Measurements from ENCODE around the gene MAL. TPM values are rescaled to one million over a fixed set of nuclear protein-coding genes. Genes with fewer than 3 reads are reported as not detected.

The MAL gene
- total and polyA plus RNA-seq, 2 of the 8 experiments (the other 6 are each of a cell fraction or from before 2014, with no cell fraction given) = not detected

DNA sequence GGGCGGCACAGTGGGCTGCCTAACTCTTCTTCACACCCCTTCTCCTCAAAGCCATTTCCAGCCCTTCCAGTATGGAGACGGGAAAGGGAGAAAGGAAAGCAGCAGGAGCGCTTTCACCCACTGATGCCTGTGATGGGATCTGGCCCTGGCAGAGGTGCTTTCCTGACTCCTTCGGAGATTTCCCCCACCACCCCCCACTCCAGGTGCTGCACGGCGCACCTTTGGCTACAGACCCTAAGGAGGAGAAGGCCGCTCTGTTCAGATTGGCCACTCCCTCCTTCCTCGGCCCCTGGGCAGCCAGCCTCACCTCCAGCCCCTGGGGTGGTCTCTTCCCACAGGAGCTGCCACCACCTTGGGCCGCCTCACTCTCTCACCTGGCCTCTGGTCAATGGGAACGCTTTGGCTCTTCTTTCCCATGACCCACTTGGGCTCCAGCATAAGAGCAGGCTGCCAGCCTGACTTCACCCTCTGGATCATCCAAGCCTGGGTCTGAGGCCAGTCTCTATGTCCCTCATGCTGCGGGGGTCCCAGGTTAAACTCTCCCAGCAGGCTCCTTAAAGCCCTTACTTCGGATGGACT is 18.4 kb upstream of the MAL start:
- Histone ChIP-seq H2BK20ac (ENCODE audit: low read length) (no peak overlapping the region), H3K4me1 (replicated peaks in 1 of 4; ENCODE audit: control insufficient read depth in 3 of 4, insufficient read depth in 4 of 4, low read length in 3 of 4) (peaks cover 0 to 3% (median 0%) of the 10 kb centered on the region in 4 experiments; a peak in 1 of 7 replicates), H2BK5ac (ENCODE audit: low read depth, low read length) (no peak overlapping the region), H2BK12ac (ENCODE audit: low read depth, low read length) (no peak overlapping the region), H3K18ac (ENCODE audit: extremely low read depth, low read length) (no peak overlapping the region), H3K27me3 (replicated peaks in 1 of 4; ENCODE audit: control insufficient read depth in 3 of 4, extremely low read depth in 1 of 4, insufficient read depth in 3 of 4, low read length in 3 of 4) (no peaks in the 10 kb centered on the region), H3K9me3 (ENCODE audit: insufficient read depth in 2 of 2, low read depth in 1 of 2, low read length in 1 of 2) (peaks cover 66 to 87% of the 10 kb centered on the region in 2 experiments), H3K4me2 (ENCODE audit: insufficient read depth in 1 of 2, low read depth in 2 of 2, low read length in 2 of 2) (no peak overlapping the region), H3K23me2 (ENCODE audit: low read depth, low read length) (no peaks in the 10 kb centered on the region), H3K4ac (replicated peaks; ENCODE audit: insufficient read length, low read depth, low read length) (no peak overlapping the region), H3K79me2 (ENCODE audit: control insufficient read depth in 1 of 2, insufficient read depth in 2 of 2, low read length in 2 of 2) (no peaks in the 10 kb centered on the region), H3K27ac (ENCODE audit: low read depth, low read length) (no peak overlapping the region), H3K9ac (replicated peaks in 1 of 4; ENCODE audit: extremely low read depth in 1 of 4, low read depth in 3 of 4, low read length in 3 of 4) (no peak overlapping the region), H3K36me3 (ENCODE audit: control insufficient read depth in 2 of 4, insufficient read depth in 4 of 4, low read length in 3 of 4) (no peaks in the 10 kb centered on the region), H2AK5ac (ENCODE audit: low read depth, low read length) (no peak overlapping the region), H3K4me3 (ENCODE audit: extremely low read depth in 1 of 4, insufficient read depth in 2 of 4, low read depth in 3 of 4, low read length in 4 of 4) (no peak overlapping the region), H2BK15ac (ENCODE audit: low read length) (no peak overlapping the region), H4K20me1 (replicated peaks in 1 of 2; ENCODE audit: control insufficient read depth in 1 of 2, insufficient read depth in 2 of 2, low read length in 2 of 2) (no peaks in the 10 kb centered on the region), H2BK120ac (replicated peaks; ENCODE audit: low read depth, low read length) (no peak overlapping the region), H3K23ac (ENCODE audit: insufficient read length) (no peak overlapping the region), H4K91ac (replicated peaks; ENCODE audit: insufficient read length, low read length) (no peak overlapping the region), H4K8ac (ENCODE audit: extremely low read depth, insufficient read depth, low read length) (no peak overlapping the region; the same call in 1 of the 2 replicates), H2AFZ (ENCODE audit: low read length) (no peak overlapping the region), H3K56ac (replicated peaks; ENCODE audit: insufficient read length, low read depth, low read length) (no peak overlapping the region), H4K5ac (ENCODE audit: insufficient read length, low read depth, low read length) (no peak overlapping the region), H3K14ac (ENCODE audit: insufficient read length) (no peak overlapping the region), H3K79me1 (ENCODE audit: low read depth, low read length) (no peaks in the 10 kb centered on the region)
- CTCF ChIA-PET (ENCODE audit: partially characterized antibody) = no interaction called here
- FAIRE-seq = no peak
- POLR2A ChIA-PET (ENCODE audit: partially characterized antibody) = no interaction called here
- no peak for TF ChIP-seq CTBP2 (IDR thresholded peaks at IDR 0.05; ENCODE audit: borderline replicate concordance, insufficient read depth, insufficient read length, low read length)
- TF ChIP-seq RAD21 (IDR thresholded peaks at IDR 0.05 in 1 of 2, conservative IDR thresholded peaks at IDR 0.05 in 1 of 2; ENCODE audit: low read depth in 2 of 2, low read length in 2 of 2) = no peak
- no peak for TF ChIP-seq CEBPB (IDR thresholded peaks at IDR 0.05; ENCODE audit: low read depth, low read length)
- TF ChIP-seq EP300 (IDR thresholded peaks at IDR 0.05; ENCODE audit: borderline replicate concordance in 1 of 2, low read depth in 2 of 2, low read length in 2 of 2) = no peak
- TF ChIP-seq EZH2 (IDR thresholded peaks at IDR 0.05; ENCODE audit: low read depth, low read length, severe bottlenecking) = no peak
- TF ChIP-seq BACH1 (IDR thresholded peaks at IDR 0.05; ENCODE audit: low read length) = no peak
- TF ChIP-seq RBBP5 (IDR thresholded peaks at IDR 0.05; ENCODE audit: borderline replicate concordance, low read depth, low read length) = no peak
- TF ChIP-seq SRF (IDR thresholded peaks at IDR 0.05; ENCODE audit: low read depth, low read length) = no peak
- no peak for TF ChIP-seq PHF8 (conservative IDR thresholded peaks at IDR 0.05; ENCODE audit: low read depth, low read length)
- no peak for TF ChIP-seq USF2 (IDR thresholded peaks at IDR 0.05; ENCODE audit: low read length)
- DNase-seq (ENCODE audit: low read depth in 1 of 2, low spot score in 2 of 2) = no peak
- WGBS, 2 experiments (ENCODE audit: extremely low coverage in 1 of 2, insufficient coverage in 1 of 2, insufficient read length in 1 of 2, insufficient replicate concordance in 2 of 2, low coverage in 1 of 2, low lambda C conversion rate in 2 of 2, missing lambda C conversion rate in 1 of 2) = 79% methylated on average over 11 of the region's 12 CpGs; no CpG with 5 or more reads in 1 of the 2 experiments

All from H1 (cell line).